Hematopoietic multipotent progenitor cell treated with erythropoietin and hydrocortisone succinate and interleukin-3 and kit ligand, for 8 days (in vitro differentiated cells): ENCODE measurements around the gene CALML6.

Experiments used
- DNase-seq: peaks from one replicate; pipeline ENCODE4 v3.0.0-alpha.2; 2015

Gene CALML6

DNA sequence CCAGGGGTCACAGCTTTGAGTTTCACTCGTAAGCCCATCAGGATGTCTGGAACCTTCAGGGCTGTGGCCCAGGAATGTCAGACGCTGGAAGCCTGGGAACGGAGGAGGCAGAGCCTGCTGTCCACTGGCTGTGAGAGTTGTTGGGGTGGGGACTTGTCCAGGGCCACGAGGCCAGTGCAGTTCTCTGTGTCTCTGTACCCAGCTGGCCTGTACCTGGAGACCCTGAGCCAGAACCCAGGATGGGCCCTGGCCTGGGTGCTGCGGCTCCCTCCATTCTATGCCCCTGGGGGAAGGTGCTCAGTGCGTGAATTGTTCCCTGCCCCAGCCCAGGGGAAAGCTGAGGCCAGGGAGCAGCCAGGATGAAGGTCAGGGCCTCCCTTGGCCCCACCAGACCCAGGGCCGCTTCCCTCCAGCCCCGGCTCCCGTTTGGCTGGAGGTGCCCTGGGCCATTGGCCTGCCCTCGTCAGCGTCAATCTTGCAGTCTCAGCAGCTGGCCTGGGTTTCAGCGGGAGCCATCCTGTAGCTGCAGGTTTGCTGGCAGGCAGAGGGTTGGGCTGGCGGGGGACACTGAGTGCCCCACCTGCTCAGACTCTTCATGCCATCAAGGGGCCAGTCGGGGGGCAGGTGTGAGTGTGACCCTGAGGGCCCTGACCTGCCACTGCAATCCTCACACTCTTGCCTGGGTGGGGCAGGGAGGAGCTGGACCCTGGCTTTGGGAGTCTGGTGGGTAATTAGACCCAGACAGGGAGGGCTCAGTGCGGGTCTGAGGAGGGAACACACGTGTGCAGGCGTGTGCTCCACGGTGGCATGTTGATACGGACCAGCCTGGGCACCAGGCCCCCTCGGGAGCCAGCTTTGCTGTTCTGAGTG is 724 bp upstream of the CALML6 start:
- no peak for DNase-seq

- no peak for DNase-seq
Observed at GRCh38 chr1:1915911-1916840, 1.1 kb downstream of the CALML6 start.

DNA sequence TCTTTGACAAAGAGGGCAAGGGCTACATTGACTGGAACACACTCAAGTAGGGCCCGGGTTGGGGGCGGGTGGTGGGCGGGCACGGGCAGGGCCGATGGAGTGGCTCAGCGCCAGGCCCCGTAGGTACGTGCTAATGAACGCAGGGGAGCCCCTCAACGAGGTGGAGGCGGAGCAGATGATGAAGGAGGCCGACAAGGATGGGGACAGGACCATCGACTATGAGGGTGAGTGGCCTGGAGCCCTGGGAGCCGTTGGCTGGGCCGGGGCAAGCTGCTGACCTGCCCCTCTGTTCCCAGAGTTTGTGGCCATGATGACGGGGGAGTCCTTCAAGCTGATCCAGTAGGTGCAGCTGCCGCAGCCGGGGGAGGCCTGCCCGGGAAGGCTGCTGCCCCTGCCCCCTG is 1.8 kb downstream of the CALML6 start:
- no peak for DNase-seq

- DNase-seq: no peak
Observed at GRCh38 chr1:1917304-1917976, 2.4 kb downstream of the CALML6 start.

- no peak for DNase-seq
Observed at GRCh38 chr1:1917995-1918900, 3.2 kb downstream of the CALML6 start.

GRCh38 chr1:1918901-1919303 is 3.8 kb downstream of the CALML6 start, which contains the start of gene TMEM52:
TMEM52 (minus strand) TSS chr1:1919279; CDS start chr1:1919265, 14 bp downstream.
- DNase-seq: no peak

- peak; percentile 98 for DNase-seq
Observed at GRCh38 chr1:1919304-1920056, 4.4 kb downstream of the CALML6 start.

GRCh38 chr1:1920057-1920607 is 5.1 kb downstream of the CALML6 start:
- no peak for DNase-seq

DNA sequence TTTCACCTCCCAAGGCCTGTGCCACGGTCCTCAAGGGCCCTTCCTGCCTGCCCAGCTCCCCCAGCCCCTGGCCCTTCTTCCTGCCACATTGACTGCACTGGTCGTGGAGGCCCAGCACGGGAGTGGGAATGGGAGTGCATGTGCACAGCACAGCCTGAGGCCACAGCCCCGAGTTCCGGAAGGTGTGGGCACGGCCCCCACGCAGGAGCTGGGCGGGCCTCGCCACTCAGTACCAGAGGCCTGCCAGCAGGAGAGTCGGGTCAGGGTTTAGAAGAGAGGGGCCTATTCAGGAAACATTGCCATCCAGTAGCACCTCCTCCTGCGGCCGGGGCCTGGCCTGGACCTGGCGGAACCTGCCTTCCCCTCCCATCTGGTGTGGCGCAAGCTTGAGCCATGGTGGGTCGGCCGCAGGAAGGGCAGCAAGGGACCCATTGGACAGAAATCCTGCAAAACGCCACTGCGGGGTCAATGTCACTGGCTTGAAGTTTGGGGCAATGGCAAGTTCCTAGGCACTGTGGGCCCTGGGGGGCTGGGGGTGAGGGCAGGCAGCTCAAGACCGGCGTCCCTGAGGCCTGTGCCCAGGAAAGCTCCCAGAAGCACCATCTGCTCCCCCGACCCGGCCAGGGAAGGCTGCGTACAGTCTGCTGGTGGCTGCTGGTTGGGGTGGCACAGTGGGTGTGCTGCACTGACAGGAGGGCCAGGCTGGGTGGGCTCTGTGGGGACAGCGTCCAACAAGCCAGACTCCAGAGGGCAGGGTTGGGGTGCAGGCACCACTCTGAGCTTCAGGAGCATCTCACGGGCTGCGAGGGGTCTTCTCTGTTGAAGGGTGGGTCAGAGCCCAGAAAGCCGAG is 5.8 kb downstream of the CALML6 start:
- no peak for DNase-seq

- DNase-seq: no peak
Observed at GRCh38 chr1:1921459-1921862, 6.4 kb downstream of the CALML6 start.

DNA sequence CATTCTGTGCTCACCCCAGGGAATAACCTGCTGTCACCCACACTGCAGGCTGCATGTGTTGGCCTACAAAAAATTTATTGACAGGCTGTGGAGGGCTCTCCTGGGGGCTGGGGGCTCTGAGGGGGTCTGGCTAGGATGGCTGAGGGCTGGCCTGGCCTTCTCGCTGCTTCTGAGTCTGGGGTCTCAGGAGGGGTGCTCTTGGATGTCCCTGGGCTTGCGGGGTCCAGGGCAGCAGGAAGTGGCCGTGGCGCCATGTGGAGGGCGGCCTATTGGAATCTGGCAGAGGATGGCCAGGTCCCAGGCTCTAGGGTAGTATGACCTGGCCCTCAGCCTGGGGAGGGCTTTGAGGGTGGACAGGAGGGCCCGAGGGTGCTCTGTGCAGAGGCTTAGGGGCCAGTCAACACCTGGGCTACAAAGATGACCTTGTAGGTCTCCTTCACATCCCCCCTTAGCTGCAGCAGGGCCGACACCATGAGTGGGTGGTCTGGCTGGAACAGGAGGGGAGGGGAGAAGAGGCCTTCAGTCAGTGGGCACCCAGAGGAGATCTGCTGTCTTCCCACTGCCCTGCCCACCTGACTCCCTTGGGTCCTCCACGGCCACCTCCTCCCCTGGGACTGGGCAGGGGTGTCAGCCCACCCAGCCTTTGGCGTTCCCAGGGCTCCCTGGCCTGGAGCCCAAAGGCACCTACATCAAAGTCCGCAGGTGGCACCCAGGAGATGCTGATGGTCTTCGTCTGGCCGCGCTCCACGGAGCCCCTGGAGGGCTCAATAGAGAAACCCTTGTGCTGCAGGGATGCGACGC is 7.0 kb downstream of the CALML6 start:
- no peak for DNase-seq

- no peak for DNase-seq
Observed at GRCh38 chr1:1922702-1922955, 7.6 kb downstream of the CALML6 start.

DNA sequence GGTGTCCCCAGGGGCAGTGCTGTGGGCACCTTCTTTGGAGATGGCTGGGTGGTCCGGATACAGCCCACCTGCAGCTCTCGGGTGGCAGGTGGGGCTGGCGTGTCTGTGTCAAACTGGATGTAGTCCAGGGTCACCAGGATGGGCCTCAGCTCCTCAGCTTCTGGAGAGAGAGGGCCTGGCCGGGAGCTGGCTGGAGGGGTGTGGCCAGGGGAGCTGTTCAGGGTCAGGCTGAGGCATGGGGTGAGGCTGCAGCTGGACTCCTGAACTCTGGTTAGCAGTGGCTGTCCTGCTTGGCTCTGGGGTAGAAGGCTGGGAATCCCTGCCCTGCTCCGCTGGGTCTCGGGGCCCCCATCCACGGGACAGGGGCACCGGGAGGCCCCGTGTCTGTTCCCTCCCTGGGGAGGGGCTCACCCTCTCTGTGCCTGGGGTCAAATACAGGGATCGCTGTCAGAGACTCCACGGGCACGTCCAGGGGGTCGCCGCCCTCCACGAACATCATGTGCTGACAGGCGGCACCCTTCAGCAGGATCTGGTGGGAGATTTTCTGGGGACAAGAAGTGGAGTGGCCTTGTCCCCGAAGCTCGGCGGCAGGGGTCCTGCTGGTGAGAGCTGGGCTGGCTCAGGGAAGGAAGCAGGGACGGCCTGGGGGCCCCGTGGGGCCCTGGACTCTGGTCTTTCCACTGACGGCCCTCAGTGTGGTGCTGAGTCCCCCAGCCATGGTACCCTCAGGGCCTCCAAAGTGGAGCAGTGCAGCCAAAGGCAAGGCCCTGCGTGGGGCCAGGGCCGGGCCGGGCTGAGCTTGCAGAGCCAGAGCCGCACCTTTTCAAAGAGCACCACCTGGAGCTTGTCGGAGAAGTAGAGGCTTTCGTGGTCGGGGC is 8.1 kb downstream of the CALML6 start:
- DNase-seq: no peak

- no peak for DNase-seq
Observed at GRCh38 chr1:1924386-1924785, 9.3 kb downstream of the CALML6 start.

- DNase-seq: no peak
Observed at GRCh38 chr1:1924849-1925248, 9.8 kb downstream of the CALML6 start.

GRCh38 chr1:1925437-1926345 is 10.6 kb downstream of the CALML6 start:
- no peak for DNase-seq

DNA sequence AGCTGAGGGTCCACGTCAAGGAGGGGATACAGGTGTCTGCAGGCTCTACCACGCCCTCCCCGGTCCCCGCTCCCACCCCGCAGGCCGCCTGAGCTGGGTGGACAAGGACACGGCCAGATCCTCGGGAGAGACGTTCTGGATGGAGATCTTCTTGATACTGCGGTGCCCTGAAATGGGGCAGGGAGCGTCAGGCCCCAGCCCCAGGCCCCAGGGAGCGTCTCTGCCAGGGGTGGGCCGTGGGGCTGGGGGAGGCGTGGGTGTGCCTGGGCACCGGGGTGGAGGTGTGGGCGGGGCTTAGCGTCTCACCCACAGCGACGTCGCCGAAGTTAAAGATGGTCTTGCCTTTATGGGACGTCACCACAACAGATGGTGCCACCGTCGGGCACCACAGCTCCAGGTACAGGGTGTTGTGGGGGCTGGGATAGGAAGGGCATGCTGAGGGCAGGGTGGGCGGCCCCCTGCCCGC is 11.3 kb downstream of the CALML6 start:
- DNase-seq: no peak
